Retina (tissue), 1 donor: ENCODE data around the gene IL17D.
"Not testable (repeated sequence)": the region's sequence is repeated elsewhere in the genome, so short reads cannot be mapped to it uniquely, and the experiment has no call there.

Experiments used
- DNase-seq: peaks from one replicate; pipeline ENCODE4 v3.0.0-alpha.2; 2016

Gene IL17D, protein sequence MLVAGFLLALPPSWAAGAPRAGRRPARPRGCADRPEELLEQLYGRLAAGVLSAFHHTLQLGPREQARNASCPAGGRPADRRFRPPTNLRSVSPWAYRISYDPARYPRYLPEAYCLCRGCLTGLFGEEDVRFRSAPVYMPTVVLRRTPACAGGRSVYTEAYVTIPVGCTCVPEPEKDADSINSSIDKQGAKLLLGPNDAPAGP

DNA sequence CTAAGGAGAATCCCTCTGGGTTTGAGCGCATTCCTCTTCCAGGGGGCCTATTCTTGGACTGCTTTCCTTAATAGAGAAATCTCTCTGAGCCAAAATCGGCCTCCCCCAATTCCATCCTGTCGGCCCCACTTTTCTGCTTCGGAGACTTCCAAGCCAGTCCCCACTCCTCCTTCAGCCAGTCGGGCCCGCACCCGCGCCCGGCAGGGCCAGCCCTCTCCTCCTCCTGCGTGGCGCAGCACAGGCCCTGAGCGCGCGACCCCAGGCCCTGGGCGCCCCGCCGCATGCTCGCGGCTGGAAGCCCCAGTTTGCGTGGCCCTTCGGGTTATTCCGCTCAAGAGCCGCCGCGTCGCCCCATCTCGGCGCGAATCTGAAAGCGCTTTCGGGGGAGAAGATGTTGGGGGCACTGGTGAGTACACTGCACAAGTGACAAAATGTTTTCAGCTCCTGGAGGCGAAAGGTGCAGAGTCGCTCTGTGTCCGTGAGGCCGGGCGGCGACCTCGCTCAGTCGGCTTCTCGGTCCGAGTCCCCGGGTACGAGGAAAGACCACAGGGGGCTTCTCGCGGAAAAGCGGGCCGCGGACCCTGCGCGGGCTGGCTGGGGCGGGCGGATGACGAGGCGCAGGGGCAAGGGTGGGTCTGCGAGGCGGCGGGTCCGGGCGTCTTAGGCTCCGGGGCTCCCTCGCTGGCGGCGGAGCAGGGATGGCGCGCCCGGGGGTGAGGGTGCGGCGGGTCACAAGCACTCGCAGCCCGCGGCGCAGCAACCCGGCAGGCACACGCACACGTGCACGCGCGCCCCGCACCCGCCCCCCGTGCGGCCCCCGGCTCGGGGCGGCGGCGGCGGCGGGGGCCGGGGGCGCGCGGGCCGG lies at the start of gene IL17D:
IL17D (plus strand) TSS at position 785 of the 865 bp plus-strand sequence. CDS start 303 bp downstream, outside the sequence.
- peak; percentile 91 for DNase-seq

DNA sequence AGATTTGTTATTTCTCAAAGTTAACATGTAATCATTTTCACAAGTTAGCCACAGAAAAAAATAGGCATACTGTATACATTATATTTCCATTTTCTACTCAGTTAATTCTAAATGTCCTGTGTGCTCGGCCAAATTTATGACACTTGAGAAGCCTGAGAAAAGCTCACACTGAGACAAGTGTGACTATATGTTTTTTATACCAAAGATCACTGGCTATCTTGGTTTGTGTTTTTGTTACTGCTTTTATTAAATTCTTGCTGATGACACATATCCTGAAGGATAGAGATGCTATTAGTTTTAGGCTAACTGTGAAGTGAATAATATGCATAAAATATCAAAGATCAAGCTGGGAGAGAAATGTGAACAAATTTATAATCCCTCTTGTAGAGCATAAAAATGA lies 49.3 kb upstream of the IL17D start:
- DNase-seq: no peak

DNA sequence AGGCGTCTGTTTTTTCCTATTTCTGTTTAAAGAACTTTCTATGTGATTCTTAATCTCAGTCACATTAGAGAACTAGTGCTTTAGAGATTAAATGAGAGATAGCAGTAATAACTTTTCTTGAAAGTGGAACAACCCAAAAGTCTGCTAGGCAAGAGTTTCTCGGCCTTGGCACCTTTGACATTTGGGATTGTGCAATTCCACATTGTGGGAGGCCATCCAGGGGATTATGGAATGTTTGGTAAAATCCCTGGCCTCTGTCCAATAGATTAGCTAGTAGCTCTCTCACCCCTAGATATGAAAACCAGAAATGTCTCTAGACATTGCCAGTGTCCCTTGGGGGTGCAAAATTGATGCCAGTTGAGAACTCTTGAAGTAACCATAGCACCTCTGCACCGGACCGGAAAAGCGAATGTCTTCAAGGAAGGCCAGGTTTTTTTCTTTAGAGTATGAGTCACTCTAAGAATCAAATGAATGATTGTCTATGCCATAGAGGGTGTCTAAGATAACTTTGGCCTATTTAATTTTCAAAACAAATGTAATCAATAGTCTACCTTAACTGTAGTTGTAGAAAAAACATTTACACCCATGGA lies 45.0 kb upstream of the IL17D start:
- DNase-seq: no peak

DNA sequence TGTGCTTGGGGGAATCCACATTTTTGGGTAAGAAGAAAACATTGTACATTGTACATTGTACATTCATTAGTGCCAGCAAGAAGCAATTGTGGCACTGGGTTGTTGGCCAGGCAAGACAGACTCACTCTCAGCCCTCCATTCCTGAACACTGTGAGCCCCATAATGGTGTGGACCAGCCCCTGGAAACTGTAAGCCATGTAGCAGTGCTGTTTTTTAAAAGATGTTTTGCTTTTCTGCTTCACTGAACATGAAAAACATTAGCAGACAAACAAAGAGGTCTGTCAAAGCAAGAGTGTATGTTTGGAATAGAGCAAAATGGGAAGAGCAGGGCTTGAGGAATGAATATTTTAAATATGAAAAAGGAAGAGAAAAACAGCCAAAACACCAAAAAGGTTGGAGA lies 39.1 kb upstream of the IL17D start:
- peak; percentile 19 for DNase-seq

DNA sequence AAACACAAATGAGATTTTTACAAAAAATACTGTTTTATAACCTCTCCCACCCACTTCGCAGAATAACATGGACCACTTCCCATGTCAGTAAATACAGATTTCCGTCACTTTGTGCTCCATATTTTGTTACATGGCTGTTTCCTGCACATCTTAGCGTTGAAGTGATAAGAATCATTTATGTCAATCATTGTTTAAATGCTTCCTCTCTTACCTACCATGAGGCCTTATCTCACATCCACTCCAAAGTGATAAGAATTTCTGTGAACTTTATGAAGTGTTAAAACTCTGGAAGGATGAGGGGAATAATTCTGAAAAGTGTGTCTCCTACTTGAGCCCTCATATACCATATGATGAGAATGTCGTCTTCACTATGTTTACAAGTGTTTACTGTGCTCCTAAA lies 36.6 kb upstream of the IL17D start:
- DNase-seq: no peak

DNA sequence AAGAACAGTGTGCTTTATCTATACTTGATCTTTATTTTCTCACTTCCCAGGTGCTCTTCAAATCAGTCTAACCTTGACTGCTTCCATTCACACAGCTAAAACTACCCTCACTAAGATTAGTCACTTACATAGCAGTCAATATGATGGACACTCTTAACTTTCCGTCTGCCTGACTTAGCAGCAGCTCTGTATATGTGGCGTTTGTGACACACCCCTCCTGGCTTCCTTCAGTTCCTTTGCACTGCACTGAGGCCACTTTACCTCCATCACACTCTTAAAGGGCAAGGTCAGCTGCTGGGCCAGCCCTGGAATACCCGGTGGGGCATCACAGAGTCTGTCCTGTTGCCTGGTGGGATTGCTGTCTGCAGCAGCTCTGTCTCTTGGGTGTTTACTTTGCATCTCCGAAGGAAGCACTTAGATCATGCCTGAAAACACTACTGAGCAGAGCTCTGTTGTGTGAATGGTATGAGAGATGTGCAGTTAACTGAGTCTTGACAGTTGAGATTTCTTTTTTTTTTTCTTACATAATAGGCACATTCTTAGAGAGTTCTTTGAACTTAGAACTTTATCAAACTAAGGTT lies 35.6 kb upstream of the IL17D start:
- peak; percentile 50 for DNase-seq

DNA sequence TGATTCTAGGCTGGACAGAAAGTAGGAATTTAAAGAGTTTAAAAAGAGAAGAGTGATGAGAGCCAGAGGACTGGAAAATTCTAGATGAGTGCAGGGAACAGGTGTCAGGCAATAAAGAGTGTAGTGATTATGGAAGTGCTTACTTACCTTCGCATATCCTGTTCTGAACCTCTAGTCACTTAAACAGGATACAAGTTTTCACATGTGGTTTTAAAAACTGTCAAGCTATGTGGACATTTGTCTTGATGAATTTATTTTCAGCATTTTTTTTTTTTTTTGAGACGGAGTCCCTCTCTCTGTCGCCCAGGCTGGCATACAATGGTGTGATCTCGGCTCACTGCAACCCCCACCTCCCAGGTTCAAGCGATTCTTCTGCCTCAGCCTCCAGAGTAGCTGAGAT lies 34.3 kb upstream of the IL17D start:
- DNase-seq: no peak

DNA sequence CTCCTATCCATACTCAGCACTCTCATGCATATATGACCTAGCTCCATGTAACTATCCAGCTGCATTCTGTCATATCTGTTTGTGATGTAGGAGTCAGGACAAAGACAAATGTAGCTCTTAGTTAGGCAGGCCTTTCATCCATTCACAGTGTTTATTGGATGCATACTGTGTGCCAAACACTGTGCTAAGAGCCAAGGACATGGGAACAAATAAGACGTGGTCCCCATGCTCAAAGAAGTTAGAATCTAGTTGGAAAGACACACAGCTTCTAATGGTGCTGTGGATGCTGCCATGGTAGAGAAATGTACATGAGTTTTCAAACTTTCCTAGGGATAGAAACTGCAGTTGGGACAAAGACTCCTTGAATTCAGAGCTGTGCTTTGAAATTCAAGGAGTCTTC lies 31.7 kb upstream of the IL17D start:
- DNase-seq: no peak

DNA sequence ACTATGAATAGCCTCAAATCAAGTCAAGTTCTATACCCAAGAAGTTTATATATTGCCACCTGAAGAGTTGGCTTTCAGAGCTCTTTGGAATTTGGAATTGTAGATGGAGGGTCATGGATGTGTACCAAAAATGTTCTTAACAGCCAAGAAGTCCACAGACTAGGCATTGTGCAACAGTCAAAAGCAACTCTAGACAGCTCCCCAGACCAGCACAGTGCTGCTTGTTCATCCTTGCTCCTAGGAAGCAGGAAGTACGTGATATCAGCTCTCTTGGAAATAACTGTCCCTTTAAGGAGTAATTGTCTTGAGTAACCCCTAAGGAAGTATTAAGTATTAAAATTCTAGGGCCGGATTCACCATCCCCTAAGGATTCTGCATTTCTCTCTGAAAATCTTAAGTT lies 30.7 kb upstream of the IL17D start:
- no peak for DNase-seq

DNA sequence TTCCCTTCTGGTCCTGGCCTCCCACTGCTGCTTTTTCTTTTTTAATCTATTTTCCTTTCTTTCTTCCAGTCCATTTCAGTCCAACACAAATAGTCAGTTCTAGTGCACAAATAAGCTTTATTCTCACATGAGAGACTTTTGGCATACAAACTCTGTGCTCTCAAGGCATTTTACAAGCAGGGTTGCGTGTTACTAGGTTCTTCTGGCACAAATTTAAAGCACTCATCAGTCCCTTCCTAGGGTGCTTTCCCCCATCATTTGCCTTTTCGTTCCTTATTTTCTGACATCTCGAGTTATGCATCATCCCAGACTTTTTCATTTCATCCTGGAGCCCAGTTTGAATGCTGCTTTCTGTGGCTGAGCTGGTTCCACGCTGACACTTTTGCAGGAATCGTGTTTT lies 29.8 kb upstream of the IL17D start:
- DNase-seq: no peak

DNA sequence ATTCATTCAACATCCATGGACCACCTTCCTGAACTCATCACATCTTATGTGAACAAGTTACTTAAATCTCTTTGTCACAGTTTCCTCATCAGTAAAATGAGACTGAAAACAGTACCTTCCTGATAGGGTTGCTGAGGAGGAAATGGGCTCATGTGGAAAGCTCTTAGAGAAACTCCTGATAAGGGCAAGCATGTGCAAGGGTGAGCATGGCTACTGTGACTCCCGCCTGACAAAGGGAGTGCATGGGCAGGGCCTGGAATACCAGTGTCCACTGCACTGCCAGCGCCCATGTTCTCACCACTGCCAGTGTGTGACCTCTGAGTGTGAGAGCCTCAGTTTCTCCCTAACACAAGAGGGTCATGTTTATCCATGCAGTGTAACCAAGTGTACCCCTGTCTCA lies 27.3 kb upstream of the IL17D start:
- no peak for DNase-seq

DNA sequence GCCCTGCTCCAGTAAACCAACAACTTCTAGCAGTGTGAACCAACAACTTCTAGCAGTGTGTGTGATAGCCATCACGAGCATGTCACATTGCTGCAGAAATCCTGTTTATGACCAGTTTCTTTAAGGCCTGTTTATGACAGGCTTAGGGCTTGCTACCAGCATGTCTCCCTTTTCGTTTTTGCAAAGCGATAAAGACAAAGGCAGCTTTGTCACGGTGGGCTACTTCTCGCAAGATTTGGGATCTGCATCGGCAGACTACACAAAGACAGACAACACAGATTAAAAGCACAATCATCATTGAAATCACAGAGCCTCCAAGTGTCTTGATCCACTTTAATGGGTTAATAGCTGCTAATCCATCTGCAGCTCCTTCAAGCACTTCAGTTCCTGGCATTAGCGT lies 24.9 kb upstream of the IL17D start:
- peak; percentile 60 for DNase-seq

DNA sequence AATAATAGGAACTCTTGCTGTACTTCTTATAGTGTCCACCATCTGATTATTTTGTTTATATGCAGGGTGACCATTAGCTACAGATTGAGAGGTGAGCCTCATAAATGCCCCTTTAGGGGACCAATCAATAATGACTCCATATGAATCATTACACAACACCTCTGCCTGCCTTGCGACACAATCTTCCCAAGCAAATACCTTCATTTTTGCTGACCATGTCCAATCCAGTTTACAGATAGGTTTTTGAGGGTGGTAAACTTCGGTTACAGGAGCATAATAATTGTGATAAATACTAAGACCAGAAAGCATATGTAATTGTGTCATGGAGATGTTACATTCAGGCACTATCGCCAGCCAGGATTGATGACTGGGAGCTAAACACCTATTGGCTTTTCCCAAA lies 23.6 kb upstream of the IL17D start:
- no peak for DNase-seq

DNA sequence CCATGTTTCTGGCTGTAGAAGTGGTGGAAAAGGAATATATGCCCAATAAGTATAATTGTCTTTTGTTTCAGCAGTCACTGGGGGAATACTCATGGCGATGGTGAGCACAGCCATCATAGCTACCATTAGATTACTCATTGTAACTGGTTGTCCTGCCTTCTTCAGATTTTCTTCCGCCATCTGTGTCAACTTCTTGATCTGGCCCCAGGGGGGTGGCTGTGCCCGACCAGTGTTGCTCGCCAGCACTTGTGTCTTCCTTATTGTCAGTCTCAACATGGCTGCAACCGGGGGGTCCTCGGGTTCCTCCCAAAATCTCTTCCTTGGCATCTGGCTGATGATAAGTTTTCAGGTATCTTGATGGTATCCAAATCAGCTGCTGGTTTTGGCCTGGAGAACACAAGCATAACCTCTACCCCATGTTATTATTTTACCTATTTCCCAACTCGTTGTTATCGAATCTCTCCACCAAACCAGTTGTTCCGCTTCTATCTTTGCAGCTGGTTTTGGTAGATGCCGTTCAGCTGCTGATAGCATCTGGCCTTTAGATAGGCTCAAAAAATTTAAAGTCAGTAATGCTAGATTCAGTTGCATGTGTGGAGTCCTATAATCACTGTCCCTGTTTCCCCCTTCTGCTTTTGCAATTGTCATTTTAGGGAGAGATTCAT lies 23.0 kb upstream of the IL17D start:
- DNase-seq: no peak

DNA sequence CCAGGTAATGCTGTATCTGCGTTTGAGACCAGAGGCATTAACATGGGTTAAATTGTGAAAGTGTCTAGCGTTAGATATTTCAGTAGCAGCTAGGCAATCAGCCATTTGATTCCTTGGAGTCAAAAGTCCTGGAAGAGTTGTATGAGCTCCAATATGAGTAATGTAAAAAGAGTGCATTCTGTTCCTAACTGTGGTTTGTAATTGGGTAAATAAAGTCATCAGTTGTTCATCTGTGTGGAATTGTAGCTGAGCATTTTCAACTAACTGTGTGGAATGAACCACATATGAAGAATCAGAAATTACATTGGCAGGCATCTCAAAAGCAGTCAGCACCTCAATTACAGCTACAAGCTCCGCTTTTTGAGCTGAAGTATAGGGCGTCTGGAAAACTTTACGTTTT lies 22.0 kb upstream of the IL17D start:
- not testable (repeated sequence) for DNase-seq

DNA sequence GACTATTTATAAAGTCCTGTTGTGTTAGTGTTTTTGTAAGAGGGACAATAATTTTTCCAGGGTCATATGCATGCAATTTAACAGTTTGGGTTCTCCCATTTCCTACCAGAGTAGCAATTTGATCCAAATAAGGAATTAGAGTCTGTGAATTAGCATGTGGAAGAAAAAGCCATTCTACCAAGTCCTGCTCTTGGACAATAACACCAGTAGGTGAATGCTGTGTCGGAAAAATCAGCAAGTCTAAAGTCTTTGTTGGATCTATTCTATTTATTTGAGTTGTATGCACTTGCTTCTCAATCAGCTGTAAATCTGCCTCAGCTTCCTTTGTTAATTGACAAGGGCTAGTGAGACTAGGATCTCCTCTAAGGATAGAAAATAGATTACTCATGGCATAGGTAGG lies 21.4 kb upstream of the IL17D start:
- no peak for DNase-seq

DNA sequence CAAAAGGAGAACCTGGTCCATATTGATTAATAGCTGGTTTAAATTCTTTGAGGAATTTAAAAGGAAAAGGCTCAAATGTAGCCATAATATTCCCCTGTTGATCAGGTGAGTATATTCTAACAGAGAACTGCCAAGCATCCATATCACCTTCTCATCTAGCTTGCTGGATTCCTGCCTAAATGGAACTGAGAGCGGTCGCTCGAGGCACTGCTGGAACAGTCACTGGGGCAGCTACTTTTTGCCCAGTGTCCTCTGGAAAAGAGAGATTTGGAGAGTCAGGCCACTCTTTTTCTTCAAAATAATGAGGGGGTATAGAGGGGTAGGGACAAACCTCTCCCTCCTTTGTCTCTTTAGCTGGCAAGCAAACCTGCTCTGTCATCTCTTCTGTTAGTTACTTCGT lies 19.5 kb upstream of the IL17D start:
- peak; percentile 9 for DNase-seq

DNA sequence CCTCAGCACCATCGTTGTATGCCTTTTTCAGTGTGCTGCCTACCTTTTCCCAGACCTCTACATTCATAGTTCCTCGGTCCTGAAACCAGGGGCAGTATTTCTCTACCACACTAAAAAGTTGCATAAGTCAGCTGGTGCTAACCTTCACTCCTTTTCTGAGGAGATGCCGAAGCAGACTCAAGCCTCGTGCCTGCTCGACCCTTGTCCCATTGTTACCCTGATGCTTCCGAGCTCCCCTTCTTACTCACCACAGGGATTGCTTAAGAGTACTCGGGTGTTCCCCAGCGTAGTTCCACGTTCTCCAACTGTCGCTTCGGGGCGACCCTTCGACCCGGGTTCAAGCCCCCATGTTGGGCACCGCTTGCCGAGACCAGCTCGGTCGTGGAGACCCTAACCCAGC lies 19.0 kb upstream of the IL17D start:
- DNase-seq: peak; percentile 49

DNA sequence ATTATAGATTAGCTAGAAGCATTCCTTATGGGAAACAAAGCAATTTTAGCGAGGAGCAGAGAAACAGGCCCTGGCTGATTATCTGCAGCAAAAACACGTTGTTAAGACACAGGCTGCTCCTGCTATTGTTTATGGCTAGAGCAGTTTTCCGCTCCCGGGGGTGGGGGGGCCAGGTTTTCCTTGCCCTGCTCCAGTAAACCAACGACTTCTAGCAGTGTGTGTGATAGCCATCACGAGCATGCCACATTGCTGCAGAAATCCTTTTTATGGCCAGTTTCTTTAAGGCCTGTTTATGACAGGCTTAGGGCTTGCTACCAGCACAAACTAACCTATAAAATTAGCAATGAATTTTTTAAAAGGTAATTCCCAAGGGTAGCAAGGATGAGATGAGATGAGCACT lies 18.4 kb upstream of the IL17D start:
- DNase-seq: peak; percentile 47

DNA sequence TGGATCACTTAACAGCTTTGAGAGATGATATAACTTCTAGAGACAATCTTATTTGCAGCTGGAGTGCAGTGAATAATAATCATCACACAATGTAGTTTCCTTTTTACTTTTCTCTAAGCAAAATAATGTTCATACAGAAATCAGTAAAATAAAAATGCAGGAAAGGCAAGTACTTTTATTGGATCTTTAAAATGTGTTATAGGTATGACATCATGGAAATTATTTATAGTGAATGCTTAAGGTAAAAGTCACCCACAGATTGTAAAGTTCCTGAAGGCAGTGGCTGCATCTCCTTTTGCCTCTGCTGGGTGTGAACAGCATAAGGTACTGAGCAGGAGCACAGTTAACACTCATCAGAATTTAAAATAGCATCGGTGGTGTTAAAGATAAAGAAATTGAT lies 17.3 kb upstream of the IL17D start:
- no peak for DNase-seq

DNA sequence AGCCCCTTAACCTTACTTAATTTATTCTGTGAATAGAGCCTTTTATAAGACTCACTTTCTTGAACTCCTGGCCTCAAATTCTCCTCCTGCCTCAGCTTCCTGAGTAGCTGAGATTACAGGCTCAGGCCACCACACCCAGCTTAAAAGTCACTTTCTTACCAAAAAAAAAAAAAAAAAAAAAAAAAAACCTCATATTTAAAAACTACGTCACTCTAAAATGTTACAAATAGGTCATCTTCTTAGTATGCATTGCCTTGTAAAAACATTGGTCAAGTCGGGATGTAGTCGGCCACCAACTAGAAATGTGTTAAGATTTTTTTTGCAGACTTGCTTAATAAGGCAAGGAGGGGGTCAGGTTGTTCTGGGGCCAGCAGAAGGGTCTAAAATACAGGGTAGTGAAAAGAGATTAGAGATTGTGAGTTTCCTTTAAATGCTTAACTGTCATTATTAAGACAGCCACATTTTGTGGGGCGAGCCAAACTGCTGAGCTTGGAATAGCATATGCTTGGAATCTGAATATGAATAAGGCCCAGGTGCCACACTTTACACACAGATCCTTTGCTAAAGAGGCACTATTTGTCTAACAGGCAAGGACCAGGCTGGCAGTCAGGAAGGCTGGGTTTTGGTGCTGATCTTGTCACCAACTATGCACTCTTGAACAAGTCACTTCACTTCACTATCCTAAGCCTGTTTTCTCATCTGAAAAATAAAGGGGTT lies 16.5 kb upstream of the IL17D start:
- no peak for DNase-seq

DNA sequence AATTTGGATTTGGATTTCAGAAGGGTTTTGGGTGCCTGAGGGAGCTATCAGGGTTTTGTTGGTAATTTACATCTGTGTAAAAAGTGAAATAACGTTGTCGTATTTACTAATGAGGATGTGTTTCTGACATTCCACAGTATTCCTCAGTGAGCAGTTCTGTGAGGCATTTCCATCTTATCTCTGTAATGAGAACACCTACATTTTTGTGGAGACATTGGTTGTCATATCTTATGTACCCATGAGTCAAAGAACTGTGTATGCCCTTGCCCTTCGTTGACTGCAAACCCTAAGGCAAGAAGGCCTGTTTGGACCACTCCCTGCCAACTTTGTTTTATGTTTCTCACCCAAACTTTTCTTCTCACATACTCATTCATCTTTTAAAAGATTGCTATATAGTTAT lies 14.2 kb upstream of the IL17D start:
- no peak for DNase-seq

DNA sequence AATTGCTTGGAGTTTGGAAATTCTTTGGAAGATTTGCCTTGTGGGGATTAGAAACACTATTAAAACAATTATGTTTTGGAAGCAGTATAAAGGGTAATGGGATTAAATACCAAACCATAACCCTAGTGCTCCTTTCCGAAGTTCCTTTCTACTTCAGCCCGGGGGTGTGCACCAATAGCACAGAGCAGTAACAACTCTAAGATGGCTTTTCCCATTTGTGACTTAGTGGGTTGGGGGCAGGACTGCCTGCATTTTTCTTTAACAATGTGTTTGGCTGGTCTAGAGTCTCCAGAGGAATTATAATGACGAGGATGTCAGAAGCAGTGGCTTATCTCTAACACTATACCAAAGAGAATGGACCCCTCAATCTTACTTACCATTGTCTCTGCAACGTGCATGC lies 11.9 kb upstream of the IL17D start:
- no peak for DNase-seq
